ENCODE data around the gene EHMT2. TPM values are rescaled to one million over a fixed set of nuclear protein-coding genes. Genes with fewer than 3 reads are reported as not detected.

Gene EHMT2
- total and polyA plus RNA-seq, 2 of the 4 experiments (the other 2 are of a cell fraction), result 38.0 to 51.2 TPM

GRCh38 chr6:31850765-31851484, 46.6 kb downstream of the EHMT2 start (continued):
- TF ChIP-seq ELK1 (IDR thresholded peaks at IDR 0.05; ENCODE audit: borderline replicate concordance, low read depth, low read length), result no peak

- POLR2A ChIA-PET (ENCODE audit: unreplicated experiment), result no interaction called here
- dilution Hi-C loops (cut with HindIII; ENCODE audit: low sequenced_read_pairs, unreplicated experiment), result no loop called here
- TF ChIP-seq MAZ (IDR thresholded peaks at IDR 0.05; ENCODE audit: borderline replicate concordance, low read depth, low read length) (no peak), USF2 (IDR thresholded peaks at IDR 0.05; ENCODE audit: low read depth, low read length) (no peak), MAFK (IDR thresholded peaks at IDR 0.05; ENCODE audit: low read depth, low read length) (no peak), NFE2L2 (IDR thresholded peaks at IDR 0.05; ENCODE audit: low read depth, low read length) (no peak), CEBPB (IDR thresholded peaks at IDR 0.05; ENCODE audit: low read depth, low read length) (no peak), POLR2A (IDR thresholded peaks at IDR 0.05; ENCODE audit: low read depth, low read length) (no peak), MXI1 (IDR thresholded peaks at IDR 0.05; ENCODE audit: borderline replicate concordance, low read depth, low read length) (no peak), RCOR1 (IDR thresholded peaks at IDR 0.05; ENCODE audit: insufficient replicate concordance, low read length) (no peak), RFX5 (IDR thresholded peaks at IDR 0.05; ENCODE audit: low read depth, low read length) (no peak), ELK1 (IDR thresholded peaks at IDR 0.05; ENCODE audit: borderline replicate concordance, low read depth, low read length) (no peak), FOS (IDR thresholded peaks at IDR 0.05; ENCODE audit: low read depth, low read length) (no peak)
These were observed 50.1 kb downstream of the EHMT2 start for GRCh38 chr6:31847276-31847978.

More at GRCh38 chr6:31847276-31847978, 50.1 kb downstream of the EHMT2 start:
- Histone ChIP-seq H4K20me1 (ENCODE audit: insufficient read depth, low read length) (no peaks in the 10 kb centered on the region), H3K9me1 (ENCODE audit: insufficient read depth, low read length) (no peaks in the 10 kb centered on the region), H3K14ac (replicated peaks; ENCODE audit: low read depth, low read length) (no peak overlapping the region), H2BK15ac (ENCODE audit: low read depth, low read length) (no peak overlapping the region), H3K4me1 (ENCODE audit: control insufficient read depth, insufficient read depth, low read length) (peaks cover 2% of the 10 kb centered on the region), H2AK9ac (replicated peaks; ENCODE audit: low read depth, low read length, poor library complexity) (no peak overlapping the region), H3K18ac (ENCODE audit: low read depth, low read length) (no peak overlapping the region), H2BK20ac (ENCODE audit: low read depth, low read length) (no peak overlapping the region), H3K27ac (ENCODE audit: insufficient read depth, low read length) (no peak overlapping the region), H3K79me1 (ENCODE audit: low read depth in 1 of 2, low read length in 2 of 2) (no peaks in the 10 kb centered on the region), H3K4me2 (ENCODE audit: low read depth, low read length) (no peak overlapping the region), H3K4ac (ENCODE audit: low read depth, low read length) (no peak overlapping the region), H3K36me3 (ENCODE audit: control insufficient read depth, insufficient read depth, low read length) (no peaks in the 10 kb centered on the region; the same call in 1 of the 2 replicates), H3K56ac (ENCODE audit: extremely low read depth, insufficient read depth, low read length) (no peak overlapping the region), H3K9ac (ENCODE audit: low read depth, low read length) (no peak overlapping the region), H3K9me3 (ENCODE audit: control insufficient read depth, insufficient read depth, low read length) (no peaks in the 10 kb centered on the region), H3K27me3 (ENCODE audit: control insufficient read depth, insufficient read depth, low read length) (no peaks in the 10 kb centered on the region), H3K4me3 (ENCODE audit: insufficient read depth, low read depth, low read length) (no peak overlapping the region), H4K5ac (ENCODE audit: low read depth, low read length) (no peak overlapping the region), H2BK5ac (ENCODE audit: low read depth, low read length, poor library complexity, severe bottlenecking) (no peak overlapping the region), H2BK120ac (ENCODE audit: low read depth, low read length) (no peak overlapping the region), H4K8ac (ENCODE audit: low read depth in 2 of 2, low read length in 2 of 2) (no peak overlapping the region), H3K23ac (ENCODE audit: low read depth, low read length) (no peak overlapping the region), H2AFZ (replicated peaks; ENCODE audit: low read length, poor library complexity) (no peak overlapping the region), H4K91ac (ENCODE audit: insufficient read depth, low read depth, low read length) (no peak overlapping the region), H2AK5ac (ENCODE audit: low read depth, low read length) (no peak overlapping the region)
- WGBS, 2 experiments (ENCODE audit: extremely low coverage in 2 of 2, insufficient read length in 1 of 2), result 83% methylated on average over 1 of the region's 2 CpGs; no CpG with 5 or more reads in 1 of the 2 experiments
- in situ Hi-C loops (cut with MboI; ENCODE audit: low sequenced_read_pairs), result no loop called here
- no TSS peak for BruUV-seq (replicated peaks)
- ATAC-seq (ENCODE audit: low read depth) (no peak), DNase-seq (no peak)
- intact Hi-C loops (cut with micrococcal nuclease), result no loop called here
- CTCF ChIA-PET, result interaction anchor here (0.6 kb wide), 1 partner anchor 16 kb away, joined by 4 read pairs; no protein-coding TSS in a partner anchor
